Umbilical cord (tissue), 2 donors: Measurements from ENCODE around the gene NPHP1. TPM values are rescaled to one million over a fixed set of nuclear protein-coding genes. Genes with fewer than 3 reads are reported as not detected.
"Not testable (repeated sequence)": the region's sequence is repeated elsewhere in the genome, so short reads cannot be mapped to it uniquely, and the experiment has no call there.

ENCODE experiments used
- DNase-seq: peaks from one replicate; pipeline ENCODE4 v3.0.0-alpha.2; 2015; ENCODE audit warnings: low spot score
- total RNA-seq: library from RNA; depleted of rRNA; stranded (reverse); fragments of >200 nt; gene quantifications from one replicate; pipeline ENCODE4 v1.2.3, GENCODE V29; 2014; ENCODE audit warnings: low replicate concordance; ENCODE audit not compliant: insufficient read depth

NPHP1 gene
- total RNA-seq, 1 donor from 2014 or later: 14.7 TPM

DNA sequence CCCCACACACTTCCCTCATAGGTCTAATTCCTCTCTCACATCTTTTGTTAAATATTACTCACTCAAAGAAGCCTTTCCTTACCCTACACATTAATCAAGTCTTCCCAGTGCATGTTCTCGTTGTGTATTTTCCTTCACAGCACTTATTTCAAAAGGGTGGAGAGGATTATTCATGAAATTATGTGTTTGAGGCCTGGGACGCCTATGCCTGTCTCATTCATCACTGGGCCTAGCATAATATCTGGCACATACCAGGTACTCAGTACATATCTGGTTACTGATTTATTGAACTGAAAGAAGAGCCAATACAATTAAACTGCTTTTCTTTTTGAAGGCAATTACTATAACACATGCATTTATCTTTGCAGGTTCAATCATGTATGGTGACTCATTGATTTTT is 74.1 kb downstream of the NPHP1 start:
- no peak for DNase-seq

DNA sequence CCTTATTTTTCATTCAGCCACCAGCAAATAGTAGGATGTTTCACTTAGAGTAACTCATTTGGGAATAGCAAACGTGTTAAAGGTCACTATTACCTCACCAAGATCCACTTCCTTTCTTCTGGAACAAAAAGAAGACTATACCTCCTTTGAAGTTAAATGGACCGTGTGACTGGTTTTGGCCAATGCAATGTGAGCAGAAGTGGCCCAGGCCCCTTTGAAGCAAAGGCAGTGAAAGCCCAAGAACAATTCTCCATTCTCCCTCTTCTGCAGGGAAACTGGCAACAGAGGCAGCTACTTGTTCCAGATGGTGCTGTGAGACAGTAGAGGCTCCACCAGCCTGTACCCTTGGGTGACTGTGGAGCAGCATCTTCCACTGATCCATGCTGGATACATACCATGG is 77.9 kb downstream of the NPHP1 start:
- no peak for DNase-seq

DNA sequence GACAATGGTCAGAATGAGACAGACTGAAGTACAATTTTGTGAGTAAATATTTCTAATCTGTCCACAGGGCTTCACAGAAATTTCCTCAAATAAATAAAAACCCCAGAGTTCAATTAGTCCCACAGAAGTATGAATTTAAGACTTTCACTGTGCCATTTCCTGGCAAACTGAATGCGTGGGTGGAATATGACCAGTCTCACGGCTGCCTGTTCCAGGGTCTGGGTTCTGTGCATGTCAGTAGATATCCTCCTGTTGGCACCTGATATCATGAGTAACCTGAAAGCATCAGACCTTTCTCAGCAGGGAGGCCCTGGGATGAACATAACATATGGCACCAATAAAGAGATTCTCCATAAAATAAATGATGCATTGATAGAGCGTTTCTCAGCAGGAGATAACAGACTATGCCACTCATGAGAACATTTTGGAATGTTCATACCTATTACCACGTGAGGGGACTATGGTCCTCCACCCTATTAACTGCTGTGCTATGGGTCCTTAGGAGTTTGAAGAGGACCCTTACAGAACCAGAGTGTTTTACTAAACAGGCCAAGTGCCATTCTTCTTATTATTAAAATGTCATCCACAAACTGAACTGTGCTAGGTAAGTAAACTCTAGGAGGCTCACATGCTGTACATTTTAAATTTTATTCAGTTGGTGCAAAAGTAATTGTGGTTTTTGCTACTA is 78.6 kb downstream of the NPHP1 start:
- no peak for DNase-seq

DNA sequence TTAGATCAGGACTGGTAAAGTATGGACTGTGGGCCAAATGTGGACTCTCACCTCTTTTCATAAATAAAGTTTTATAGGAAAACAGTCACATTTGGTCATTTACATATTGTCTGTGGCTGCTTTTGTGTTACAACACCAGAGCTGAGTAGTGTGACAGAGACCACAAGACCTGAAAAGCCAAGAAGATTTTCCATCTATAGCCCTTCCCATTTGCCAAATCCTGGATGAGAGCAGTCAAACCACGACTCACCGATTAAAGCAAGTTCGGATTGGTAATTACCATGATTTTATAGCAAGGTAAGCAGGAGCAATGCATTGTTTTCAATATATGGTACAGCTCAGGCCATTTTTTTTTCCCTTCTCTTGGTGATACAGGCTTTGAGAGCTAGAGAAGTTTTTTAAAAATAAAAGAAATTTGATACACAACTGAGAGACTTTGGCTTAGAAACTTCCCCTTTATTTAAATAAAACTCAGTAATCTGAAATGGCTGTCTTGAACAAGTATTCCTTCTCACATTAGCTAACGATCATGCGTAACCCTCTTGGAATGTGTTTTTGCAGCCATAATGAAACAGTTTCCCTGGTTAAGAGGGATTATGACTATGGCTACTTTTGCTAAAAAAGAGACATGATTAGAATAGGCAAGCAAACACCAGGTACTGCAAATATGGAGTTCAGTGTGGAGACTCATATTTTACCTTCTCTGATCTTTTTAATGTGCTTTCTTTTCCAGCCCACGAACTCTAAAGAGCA is 79.7 kb downstream of the NPHP1 start:
- DNase-seq: no peak

DNA sequence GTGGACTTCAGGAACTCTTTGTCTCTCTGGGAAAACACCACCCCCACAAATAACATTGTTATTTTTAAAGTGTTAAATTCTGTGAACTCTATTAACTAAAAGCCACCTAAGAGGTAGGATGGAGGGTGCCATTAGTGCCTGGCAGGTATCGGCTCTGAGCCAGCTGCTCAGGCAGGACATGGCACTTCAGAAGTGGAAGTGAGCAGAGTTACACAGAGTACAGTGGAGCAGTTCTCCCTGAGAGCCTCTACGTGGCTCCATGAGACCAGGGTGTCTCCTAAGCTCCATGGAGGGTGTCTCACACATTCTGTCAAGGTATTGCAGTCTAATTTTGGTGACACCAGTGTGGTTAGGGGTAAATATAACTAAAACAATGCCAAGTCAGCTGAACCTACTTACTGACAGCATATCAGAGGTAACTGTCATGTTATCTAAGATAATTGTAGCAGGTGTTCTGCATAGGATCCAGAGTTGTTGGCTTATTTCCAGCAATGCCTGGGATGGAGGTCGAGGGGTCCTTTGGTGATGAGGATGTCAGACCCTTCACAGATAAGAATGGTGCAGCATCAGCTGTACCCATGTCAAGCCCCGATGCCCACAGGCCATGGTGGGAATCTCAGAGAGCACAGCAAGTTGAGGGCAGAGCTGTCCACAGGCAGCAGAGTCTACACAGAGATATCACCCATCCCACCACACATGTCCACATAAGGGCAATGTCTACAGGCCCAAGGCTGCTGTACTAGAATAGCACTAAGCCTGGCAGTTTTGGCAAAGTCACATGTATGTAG is 80.6 kb downstream of the NPHP1 start:
- no peak for DNase-seq

DNA sequence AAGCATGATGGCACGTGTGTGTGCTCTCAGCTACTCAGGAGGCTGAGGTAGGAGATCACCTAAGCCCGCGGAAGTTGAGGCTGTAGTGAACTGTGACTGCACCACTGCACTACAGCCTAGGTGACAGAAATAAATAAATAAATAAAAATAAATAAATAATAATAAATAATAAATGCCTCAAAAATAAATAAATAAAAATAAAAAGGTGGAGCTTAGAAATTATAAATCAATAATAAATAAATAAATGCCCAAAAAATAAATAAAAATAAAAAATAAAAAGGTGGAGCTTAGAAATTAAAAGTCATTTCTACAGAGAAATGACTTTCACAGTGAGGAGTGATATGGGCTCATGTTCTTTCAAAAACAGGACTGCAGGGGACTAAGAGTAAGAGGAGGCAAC is 83.2 kb downstream of the NPHP1 start:
- DNase-seq: no peak

DNA sequence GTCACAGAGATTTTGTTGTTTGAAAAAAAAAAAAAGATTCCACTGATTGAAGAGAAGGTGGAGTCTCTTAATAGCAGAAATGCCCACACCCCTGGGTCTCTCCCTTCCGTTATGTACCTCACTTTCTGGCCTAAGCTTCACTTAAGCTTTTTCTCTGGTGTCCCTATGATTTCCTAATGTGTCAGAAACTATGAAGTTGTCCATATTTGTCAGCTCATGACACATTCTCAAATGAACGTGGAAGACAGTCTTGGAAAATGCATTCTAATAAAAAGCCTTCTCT is 83.8 kb downstream of the NPHP1 start:
- DNase-seq: no peak

DNA sequence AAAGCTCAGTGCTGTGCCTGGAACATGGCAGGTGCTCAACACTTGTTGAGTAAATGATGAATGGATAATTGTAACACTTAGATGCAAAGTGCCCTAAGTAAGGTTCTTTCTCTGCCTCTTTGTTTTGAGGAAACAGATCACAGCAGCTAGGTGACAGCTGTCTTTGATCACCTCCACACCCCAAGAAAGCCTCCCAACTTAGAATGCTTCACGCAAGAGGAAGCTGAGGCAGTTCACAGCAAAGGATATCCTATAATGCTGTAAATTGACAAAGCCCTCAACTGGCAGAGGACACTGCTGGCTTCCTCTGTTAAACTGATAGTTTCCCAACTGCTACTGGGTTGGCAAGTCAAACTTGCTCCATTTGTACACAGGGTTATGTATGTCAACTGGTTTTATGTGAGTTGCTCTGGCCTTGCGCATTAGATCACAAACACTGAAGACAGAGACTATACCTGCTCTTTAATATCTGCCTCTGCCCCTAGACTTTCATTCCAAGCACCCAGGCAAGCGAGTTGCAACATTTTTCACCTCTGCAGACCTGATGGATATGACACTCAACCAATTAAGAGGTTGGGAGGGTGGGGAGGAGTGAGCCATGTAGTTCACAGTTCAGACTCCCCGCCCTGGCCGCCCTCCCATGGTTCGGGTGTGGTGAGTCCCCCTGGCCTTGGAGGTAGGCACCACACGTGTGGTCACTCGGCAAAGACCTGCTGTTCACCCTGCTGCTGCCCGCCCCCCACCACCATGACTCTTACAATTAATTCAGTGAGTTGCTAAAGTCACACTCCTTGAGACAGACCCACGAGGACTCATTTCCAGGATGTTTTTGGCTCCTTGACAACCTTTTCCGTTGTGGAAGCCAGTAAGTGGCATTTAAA is 84.4 kb downstream of the NPHP1 start:
- DNase-seq: no peak

DNA sequence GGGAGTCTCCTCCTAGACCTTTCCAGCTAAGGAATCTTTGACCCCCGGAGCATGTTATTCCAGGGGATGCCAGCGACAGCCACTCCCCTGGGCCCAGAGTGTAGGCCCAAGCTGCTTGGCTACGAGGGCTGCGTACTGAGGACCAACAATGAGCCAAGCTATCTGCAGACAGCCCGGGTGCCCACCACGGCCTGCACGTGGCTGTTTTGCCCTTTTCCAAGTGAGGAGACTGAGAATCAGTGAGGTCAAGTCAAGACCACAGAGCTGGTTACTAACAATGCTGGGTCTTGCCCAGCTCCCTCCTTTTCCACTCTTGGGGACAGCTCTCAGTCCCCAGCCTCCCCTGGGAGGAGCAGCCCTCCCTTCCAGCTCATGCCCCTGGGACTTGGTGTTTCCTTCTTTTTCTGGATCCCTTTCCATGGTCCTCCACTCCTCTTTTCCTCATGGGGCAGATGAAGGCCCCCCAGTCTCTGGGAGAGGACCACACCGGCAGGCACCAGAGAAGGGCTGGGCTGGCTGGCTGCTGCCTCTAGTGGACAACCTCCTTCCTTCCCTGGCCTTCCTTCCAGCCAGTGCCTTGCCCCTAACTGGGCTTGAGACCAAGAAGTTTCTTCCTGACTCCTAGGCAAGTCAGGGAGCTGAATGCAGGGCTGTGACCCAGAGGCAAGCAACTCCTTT is 88.6 kb downstream of the NPHP1 start:
- peak; percentile 45 for DNase-seq

DNA sequence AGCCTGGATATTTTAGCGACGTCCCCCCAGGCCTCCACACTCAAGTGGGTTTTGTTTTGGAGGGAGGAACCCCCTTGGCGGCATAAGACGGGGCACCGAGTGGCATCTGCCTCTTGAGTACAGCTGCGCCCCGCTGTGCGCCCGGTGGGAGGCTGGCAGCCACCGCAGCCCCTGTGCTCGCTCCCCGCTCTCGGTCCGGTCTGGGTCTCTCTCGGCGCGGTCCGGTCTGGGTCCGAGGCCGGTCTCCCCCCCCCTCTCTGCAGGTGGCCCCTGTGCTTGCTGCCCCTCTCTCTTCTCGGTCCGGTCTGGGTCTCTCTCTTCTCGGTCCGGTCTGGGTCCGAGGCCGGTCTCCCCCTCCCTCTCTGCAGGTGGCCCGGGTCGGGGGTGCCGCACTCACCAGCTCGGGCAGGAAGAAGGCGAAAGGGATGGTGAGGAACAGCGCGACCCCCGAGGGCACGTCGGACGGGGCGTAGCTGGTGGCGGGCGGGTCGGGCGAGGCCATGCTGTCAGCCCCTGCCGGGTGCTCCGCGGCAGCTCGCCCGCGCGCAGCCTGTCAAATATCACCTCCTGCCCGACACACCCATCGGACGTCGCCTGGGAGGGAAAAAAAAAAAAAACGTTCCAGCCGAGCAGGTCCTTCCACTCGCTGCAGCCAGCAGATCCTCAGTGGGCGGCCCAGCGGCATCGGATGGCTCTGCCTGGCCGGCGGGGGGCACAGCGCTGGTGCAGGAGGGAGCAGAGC is 89.4 kb downstream of the NPHP1 start, which contains the start of gene MALL:
Gene MALL, minus strand, starts transcription at position 532 of the 742 bp plus-strand sequence. Its CDS starts 30 bp downstream, at position 502.
- DNase-seq: peak; percentile 59

DNA sequence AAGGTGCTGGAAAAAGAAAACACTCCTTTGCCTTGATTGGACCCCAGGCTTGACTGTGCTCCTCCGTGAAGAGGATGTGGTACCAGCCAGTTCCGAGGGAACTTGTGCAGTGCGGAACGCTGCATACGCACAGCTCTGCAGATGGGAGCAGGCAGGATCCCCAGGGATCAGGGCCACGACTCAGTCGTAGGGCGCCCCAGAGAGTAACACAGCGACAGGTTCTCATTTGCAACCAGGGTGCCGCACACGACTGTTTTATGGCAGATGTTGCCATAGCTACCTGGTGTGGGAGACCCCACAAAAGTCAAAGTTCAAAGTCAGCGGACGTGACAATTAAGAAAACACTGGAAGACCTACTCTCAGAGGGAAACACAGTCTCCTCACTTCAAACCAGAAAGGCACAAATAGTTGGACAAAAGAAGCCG is 90.0 kb downstream of the NPHP1 start:
- DNase-seq: no peak

DNA sequence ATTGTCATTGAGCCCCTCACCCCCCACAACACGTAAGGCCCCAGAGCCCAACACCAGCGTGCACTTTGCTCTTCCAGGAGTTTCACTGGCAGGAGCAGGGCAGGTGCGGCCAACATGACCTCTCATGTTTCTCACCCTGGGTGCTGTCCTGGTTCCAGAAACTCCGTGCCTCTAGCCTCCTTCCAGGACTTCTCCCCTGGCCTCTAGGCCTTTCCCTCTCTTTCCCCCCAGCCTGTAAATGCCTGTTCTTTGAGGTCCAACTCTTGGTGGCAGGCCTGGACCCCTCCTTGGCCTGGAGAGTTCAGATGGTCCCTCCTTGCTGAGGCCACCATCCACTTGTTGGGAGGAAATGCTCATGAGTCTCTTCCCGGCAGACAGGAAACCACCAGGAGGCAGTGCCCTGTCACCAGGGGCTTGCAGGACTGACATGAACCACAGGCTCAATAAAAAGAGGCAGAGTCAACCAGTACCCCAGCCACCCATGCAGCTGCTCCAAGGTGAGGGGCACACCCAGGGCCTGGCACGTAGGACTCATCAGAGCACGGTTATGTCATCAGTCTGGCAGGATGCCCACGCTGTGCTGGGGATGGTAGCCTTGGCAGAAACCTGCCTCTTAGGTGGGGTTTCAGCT is 90.7 kb downstream of the NPHP1 start:
- DNase-seq: no peak

DNA sequence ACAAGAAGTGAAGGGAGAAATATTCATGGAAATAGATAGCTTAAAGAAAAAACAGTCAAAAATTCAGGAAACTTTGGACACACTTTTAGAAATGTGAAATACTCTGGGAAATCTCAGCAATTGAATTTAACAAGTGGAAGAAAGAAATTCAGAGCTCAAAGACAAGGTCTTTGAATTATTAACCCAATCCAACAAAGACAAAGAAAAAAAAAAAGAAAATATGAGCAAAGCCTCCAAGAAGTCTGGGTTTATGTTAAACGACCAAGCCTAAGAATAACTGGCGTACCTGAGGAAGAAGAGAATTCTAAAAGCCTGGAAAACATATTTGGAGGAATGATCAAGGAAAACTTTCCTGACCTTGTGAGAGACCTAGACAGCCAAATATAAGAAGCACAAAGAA is 96.5 kb downstream of the NPHP1 start:
- not testable (repeated sequence) for DNase-seq

DNA sequence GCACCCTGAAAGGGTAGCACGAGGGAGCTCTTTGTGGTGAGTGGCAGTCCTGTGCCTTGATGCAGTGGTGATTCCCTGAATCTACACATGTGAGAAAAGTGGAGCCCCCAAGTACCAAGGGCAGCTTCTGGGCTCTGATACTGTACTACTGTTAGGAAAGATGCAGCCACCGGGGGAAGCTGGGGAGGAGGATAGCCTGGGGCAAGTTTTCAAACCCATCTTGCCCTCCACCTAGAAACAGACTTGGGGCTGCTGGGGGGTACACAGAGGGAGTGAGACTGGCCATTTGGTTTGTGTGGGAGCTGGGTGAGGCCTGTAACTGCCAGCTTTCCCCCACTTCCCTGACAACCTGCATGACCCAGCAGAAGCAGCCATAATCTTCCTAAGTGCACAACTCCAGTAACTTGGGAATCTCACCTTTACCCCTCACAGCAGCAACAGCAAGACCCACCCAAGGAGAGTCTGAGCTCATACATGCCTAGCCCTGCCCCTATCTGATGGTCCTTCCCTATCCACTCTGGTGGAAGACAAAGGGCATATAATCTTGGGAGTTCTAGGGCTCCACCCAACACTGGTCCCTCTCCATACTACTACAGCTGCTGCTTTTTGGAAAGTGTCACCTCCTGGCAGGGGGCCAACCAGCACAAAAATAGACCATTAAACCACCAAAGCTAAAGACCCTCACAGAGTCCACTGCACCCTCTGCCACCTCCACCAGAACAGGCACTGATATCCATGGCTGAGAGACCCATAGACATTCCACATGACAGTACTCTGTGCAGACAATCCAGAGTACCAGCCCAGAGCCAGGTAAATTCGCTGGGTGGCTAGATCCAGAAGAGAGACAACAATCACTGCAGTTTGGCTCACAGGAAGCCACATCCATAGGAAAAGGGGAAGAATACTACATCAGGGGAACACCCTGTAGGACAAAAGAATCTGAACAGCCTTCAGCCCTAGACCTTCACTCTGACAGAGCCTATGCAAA is 97.4 kb downstream of the NPHP1 start:
- no peak for DNase-seq

DNA sequence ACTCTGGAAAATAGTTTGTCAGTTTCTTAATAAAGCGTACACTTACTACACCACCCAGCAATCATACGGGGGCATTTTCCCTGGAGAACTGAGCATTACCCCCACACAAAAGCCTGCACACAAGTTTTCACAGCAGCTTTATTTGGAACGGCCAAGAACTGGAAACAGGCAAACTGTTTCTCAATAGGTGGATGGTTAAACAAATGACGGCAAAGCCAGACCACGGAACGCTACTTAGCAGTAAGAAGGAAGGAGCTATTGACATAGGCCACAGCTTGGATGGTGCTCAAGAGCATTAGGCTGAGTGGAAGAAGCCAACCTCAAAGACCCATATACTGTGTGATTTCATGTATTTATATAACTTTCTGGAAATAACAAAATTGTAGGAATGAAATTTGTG is 98.2 kb downstream of the NPHP1 start:
- no peak for DNase-seq

DNA sequence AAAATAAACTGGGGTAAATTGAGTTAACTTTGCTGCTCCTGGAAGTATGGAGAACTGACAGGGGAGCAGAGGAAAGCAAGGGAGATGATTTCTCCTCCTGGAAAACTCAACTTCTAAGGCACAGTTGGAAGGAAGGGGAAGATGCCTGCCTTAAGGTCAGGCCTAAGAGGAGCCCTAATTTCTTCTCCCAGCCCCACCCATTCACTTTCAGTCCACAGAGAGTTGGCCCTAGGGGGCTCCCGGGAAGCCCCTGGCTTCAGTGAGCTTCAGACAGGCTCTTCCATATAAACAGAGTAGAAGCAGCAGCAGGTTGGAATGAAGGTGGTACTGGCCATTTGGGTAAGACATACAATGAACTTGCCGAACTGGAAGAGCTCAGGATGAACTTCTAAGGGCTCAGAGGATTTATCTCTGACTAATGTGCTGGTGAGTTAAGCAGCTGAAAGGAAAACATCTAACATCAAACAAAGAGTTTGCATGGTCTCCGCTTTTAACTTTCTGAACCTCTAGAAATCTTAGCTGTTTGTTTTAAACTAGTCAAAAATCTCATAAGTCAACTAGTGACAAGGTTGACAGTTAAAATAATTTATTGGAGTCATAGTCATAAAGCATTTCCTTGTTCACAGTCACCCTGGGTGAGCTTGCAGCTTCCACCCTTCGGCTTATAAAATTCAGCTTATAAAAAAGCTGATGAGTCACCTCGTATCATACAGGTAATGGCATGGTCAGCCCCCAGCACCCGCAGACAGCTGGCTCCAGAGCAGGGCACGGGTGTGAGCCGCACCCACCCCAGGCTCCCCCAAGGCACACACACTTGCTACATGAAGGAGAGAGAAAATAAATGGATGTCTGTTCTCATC is 99.0 kb downstream of the NPHP1 start:
- peak; percentile 67 for DNase-seq

DNA sequence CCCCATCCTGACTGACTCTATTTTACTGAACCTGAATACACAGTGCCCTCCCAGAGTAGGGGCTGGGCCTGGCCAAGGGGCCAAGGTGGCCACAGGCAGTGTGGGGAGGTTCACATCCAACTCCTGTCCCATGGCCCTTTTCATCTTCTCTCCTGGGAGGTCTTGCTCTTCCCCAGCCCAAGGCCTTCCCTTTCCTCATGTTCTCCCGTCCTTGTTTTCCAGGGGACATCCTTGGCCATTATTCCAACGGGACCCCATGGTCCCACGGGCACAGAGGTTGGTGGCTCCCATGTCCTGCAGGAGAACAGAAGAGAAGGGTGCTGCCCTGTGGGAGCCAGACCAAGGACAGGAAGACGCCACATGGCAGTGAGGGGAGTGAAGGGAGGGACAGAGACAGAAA is 99.6 kb downstream of the NPHP1 start:
- no peak for DNase-seq
